Head of caudate nucleus (tissue), 42 donors: Measurements from ENCODE around the gene HSDL2.

ENCODE experiments used
- DNase-seq, 42 donors: peaks; one replicate each; pipeline versions ENCODE4 v3.0.0 to v3.0.0-alpha.2; 2020 to 2021; ENCODE audit warnings: mixed read lengths in 7 of 42
- intact Hi-C: fragments of 100-400 bp; cut with DNase I; formaldehyde crosslinking; loops from one replicate; pipeline ENCODE4 v1.15.0; 2022

The HSDL2 gene

DNA sequence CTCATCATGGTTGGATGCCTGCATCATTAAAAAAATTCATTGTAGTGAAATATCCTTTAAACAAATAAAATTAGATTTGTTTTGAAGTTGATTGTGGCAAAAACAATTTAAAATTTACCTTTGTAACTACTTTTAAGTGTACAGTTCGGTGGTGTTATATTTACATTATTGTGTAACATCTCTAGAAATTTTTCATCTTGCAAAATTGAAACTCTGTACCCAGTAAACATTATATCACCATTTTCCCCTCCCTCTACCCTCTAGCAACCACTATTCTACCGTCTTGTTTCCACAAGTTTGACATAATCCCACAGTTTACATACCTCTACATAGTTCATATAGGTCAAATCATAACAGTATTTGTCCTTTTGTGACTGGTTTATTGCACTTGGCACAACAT is 104.7 kb downstream of the HSDL2 start:
- intact Hi-C loops: loop anchor here (10.0 kb wide), 1 partner anchor 110 kb away; no protein-coding TSS in a partner anchor
- no peak for DNase-seq

DNA sequence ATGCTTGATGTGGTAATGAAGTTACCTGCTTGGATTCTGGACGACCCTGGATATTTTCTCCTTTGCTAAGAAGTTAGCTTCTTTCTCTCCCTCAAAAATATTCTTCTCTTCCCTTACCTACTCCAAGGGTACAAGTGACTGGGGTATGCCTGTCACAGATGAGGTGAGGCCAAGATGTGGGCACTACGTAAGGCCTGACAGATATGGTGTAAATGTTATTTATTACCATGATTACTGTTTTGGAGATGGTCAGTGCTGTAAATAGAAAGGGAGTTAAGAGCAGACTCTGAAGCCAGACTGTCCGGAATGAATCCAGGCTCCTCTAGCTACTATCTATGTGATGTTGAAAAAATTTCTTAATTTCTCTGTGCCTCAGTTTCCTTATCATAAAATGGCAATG is 105.7 kb downstream of the HSDL2 start:
- DNase-seq: no peak
- intact Hi-C loops: loop anchor here (10.0 kb wide), 1 partner anchor 111 kb away; no protein-coding TSS in a partner anchor

DNA sequence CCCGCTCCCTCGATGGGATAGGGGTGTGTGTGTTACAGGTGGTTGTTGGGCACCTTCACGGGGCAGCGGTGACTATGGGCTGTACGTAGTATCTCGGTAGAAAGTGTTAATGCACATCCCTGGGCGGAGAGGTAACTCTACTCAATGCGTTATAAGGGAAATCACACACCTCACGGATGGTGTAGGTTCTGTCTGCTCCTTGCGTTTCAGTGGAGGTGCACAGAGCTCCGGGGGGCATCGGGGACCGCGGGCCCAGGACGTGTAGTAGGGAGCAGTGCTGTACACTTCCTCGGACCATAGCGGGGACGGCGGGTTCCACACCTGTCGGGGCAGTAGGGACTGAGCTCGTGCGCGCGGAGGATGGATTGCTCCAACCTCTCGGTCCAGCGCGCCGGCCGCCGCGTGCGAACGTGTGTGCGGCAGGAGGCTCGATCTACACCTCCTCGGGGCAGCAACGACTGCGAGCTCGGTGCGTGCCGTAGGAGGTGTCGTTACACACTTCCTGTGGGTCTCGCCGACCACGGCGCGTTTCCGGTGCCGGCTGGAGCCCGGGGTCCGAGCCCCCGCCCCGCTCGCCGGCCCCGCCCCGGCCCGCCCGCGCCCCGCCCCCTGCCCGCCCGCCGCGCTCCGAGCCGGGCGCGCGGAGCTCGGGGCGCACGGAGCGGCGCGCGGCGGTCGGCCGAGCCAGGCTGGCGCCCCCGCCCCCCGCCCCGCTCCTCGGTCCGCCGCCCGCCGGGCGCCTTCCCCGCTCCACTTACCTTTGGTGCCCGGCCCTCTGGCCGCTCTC is 106.5 kb downstream of the HSDL2 start, which contains the start of gene KIAA1958:
Gene KIAA1958, plus strand, starts transcription at position 607 of the 787 bp plus-strand sequence. CDS start 87,254 bp downstream, outside the sequence.
- intact Hi-C loops: loop anchor here (10.0 kb wide), 1 partner anchor 112 kb away; no protein-coding TSS in a partner anchor

DNA sequence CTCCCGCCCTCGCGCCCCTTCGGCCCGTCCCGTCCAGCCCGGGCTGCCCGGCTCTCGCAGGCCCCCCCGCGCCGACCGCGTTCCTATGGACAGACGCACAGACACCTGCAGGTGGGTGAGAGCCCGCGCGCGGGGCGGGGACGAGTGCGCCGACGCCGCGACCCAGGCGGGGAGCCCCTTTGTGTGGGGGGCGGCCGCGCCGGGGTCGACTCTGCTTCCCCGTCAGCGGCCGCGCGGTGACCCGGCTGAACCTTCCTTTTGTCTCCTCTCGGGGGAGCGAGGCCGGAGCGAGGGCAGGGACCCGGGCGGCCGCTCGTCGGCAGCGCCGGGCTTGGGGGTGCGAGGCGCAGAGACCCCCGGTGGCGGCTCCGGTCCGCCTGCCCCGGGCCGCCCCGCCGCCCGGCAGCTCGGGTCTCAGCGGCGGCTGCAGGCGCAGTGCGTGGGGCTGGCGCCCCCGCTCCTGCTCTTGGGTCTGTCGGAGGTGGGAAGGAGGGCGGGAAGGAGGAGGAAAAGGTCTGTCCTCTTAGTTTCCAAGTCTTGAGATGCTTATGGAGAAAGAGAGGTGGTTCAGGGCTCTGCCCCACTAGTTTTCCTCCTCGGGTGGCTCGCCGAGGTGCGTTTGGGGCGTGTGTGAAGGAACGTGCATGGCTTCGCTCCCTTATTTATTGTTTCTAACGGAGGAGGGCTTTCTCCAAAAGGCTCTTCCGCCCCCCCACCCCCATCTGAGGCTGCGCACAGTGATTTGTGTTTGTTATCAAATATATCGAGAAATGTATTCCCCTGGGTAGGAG is 107.3 kb downstream of the HSDL2 start:
- intact Hi-C loops: loop anchor here (10.0 kb wide), 1 partner anchor 112 kb away; no protein-coding TSS in a partner anchor
- DNase-seq: peak in 41 of 42 donors; percentile 28 to 81 (median 57)

More for the DNA sequence above, 106.5 kb downstream of the HSDL2 start, which contains the start of gene KIAA1958:
- DNase-seq: peak; percentile 26 to 89 (median 78)

DNA sequence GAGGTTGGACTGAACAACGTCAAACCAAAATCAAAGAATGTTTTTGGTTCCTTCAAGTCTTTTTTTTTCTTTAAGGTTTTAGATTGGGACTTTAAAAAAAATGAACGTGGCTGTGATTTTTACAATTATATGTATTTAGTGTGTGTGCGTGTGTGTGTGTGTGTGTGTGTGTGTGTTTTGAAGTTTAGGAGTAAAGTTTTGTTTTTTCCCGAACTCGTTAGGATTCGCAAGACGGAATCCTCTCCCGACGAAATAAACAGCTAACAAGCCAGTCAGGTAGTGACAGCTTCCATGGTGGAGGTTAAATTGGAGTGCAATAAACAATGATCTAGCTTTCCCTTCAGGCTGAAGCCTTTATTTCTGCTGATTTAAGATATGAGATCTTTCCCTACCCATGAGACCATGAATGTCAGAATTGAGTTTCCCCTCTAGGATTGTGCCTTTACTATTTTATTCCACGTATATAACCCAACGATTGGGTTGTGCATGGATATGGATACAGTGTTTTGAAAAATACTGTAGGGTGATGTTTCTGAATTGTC is 108.0 kb downstream of the HSDL2 start:
- peak in 1 of 42 donors; percentile 24 for DNase-seq
- intact Hi-C loops: loop anchor here (10.0 kb wide), 1 partner anchor 113 kb away; no protein-coding TSS in a partner anchor

DNA sequence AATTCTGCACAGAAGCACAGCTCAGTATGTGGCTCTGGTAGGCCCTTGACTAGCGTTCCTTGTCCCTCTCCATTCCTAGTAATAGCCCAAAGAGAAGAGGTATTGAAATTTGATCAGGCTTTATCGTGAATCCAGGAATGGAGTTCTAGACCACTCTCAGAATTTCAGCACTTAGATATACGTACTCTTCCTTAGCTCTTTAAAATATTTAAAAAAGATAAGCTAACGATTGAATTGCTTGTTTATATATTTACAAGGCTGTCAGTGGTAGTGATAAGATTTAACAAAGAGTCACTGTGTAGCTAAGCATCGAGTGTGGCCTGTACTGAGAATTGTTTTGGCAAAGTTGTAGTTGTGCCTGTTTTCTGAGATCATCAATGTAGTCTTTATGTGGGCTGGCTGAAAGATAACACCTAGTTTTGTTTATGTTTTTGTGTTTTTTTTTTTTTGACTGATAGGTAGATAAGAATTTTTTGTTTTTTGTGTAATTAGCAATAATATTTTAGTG is 109.2 kb downstream of the HSDL2 start:
- intact Hi-C loops: loop anchor here (10.0 kb wide), 1 partner anchor 114 kb away; no protein-coding TSS in a partner anchor
- DNase-seq: peak in 2 of 42 donors; percentile 17 to 23

DNA sequence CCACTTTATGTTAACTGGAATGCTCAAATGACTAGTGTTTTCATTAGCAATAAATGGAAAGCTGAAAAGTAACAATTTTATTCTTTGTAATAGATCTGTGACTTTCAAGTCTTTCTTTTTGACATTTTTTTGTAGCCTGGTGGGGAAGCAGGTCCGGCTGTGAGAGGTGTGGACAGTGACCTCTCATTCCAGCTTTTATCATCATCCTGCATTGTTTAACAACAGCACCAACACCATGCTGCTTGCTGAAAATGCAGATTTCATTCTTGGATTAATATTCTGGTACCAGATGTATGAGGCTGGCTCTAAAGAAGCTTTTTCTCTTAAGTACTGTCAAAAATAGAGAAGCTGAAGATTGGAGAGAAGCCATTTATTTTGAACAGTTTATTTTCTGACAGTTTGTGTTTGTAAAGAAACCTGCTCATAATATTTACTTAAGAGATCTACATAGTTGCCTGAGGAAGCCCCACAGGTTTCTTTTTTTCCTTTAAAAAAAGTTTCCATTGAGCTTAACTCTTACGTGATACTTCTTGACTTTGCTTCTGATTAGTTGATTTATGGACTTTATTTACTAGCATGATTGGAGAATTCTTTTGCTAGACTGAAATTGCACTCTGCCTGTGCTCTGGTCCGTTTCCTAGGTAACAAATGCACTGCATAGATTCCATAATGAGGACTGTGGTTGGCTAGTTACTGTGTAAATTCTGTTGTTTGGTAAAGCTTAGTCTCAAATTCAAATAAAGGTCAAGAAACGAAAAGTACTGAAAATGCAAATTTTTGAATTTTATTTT is 110.2 kb downstream of the HSDL2 start:
- DNase-seq: no peak
- intact Hi-C loops: loop anchor here (10.0 kb wide), 1 partner anchor 115 kb away; no protein-coding TSS in a partner anchor

DNA sequence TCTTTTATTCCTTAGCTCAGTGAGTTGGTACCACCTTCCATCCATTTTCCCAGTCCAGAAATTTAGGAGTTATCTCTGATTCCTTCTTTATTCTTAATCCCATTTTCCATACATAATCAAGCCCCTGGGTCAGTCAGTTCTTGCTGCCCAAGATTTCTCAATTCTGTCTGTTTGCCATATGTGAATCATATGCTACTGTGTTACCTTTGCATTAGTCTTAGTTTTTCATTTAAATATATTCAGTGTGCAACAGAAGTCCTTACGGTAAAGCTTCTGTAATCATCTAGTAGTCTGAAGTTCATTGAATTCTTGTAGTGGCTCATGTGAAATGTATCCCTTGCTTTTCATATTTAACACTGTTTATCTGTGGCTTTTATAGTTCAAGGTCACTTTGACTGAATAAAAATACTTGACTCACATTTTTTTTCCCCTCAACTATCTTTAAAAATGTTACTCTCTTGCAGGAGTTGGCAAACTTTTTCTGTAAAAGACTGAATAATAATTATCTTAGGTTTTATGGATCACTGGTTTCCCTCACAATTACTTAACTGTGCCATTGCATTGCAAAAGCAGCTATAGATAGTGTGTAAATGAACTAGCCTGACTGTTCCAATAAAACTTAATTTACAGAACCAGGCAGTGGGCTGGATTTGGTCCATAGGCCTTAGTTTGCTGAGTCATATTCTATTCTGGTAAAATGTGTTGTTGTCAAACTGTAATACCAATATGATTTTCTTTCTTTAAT is 113.7 kb downstream of the HSDL2 start:
- intact Hi-C loops: no loop called here
- DNase-seq: no peak

DNA sequence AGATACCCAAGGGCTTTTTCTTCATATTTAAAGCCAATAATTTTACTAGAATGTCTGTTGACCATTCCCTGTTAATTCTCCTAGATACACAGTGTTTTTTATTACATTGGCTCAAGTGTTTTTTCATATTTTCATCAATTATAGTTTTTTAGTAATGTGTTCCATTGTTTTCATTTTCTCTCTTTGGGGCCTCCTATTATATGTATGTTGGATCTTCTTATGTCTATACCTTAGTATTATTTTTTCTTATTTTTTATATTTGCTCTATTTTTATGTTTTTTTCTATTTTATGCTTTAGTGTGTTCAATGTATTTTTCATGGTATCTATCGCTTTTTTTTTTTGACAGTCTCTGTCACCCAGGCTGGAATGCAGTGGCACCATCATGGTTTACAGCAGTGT is 114.2 kb downstream of the HSDL2 start:
- no peak for DNase-seq
- intact Hi-C loops: no loop called here

DNA sequence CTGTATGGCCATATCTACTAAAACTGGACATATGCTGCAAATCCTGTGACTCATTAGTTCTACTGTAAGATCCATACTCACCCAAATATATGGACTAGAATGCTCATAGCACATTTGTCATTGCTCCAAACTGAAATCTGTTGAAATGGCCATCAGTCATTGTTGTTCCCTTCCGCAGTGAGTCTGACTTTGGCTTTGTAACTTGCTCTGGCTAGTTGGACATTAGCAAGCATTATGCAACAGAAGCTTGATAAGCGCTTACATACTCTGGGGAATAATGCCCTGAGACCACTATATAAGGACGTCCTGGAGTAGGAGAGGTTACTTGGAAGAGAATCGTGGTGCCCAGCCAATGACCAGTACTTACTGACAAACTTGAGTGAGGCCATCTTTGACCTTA is 115.7 kb downstream of the HSDL2 start:
- intact Hi-C loops: no loop called here
- DNase-seq: no peak

DNA sequence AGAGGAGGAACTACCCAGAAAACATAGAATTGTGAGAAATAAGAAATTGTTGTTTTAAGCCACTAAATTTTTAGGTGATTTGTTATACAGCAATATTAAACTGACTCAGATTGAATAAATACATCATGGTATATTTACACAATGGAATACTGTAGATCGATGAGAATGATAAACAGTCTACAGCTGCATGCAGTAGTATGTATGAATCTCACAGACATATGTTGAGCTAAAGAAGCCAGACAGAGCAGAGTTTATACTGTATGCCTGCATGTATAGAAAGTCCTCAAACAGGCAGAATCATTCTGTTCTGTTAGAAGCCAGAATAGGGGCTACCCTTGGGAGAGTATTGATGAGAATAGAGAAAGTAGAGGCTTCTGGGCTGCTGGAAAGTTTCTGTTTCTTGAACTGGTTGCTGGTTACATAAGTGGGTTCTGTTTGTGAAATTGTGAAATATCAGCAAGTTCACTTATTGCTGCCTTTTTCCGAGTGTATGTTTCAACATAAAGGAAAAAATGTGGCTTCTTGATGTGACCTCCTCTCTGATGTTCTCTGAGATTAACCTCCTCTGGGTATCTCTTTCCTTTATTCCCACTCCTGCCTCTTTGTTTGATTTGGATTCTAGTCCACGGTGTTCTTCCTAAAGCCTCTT is 116.3 kb downstream of the HSDL2 start:
- intact Hi-C loops: no loop called here
- DNase-seq: no peak

DNA sequence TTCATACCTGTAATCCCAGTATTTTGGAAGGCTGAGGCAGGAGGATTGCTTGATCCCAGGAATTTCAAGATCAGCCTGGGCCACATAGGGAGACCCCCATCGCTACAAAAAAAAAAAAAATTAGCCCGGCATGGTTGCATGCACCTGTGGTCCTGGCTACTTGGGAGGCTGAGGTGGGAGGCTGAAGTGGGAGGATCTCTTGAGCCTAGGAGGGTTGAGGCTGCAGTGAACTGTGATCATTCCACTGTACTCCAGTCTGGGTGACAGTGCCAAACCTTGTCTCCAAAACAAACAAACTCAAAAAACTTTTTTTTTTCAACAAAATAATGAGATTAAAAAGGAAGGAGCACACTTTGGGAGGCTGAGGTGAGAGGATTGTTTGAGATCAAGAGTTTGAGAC is 120.9 kb downstream of the HSDL2 start:
- intact Hi-C loops: no loop called here
- DNase-seq: no peak

DNA sequence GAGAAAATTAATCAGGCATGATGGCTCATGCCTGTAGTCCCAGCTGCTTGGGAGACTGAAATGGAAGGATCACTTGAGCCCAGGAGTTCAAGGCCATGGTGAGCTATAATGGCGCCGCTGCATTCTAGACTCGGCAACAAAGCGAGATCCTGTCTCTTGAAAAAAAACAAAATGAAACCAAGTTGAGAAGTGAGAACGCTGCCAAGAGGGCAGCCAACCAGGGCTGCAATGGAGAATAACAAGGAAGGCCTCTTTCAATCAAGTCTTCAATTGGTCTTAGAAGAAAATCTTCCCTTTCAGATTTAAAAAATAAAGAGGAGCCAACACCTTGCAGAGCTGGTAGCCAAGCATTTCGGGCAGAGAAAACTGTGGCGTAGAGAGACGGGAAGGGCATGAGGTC is 121.4 kb downstream of the HSDL2 start:
- intact Hi-C loops: no loop called here
- DNase-seq: peak in 2 of 42 donors; percentile 41 to 49

DNA sequence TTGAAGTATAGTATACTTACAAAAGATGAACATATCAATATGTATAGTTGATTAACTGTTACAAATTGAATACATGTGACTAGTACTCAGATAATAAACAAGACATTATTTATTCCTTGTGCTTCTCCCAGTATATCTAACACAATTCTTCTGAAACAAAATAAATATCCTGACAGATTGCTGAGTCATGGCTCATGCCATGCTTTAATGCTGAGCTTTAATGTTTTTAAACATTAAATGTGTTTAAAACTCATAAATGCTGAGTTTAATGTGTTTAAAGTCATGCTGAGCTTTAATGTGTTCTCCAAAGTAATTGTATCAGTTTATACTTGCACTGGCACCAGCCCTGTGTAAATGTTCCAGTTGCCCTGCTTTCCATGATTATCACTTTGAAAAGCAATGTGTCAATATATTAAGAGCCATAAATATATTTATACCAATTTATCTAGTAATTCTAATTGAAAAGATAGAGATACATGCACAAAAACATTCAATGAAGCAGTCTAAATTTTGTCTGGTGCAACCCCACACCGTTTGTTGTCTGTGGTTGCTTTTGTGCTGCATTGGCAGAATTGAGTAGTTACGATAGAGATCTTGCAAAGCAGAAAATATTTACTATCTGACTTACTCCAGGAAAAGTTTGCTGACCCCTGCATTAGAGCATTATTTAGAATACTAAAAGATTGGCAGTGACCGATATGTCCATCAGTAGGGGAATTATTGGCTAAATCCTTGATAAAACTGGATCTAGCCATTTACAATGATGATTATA is 122.5 kb downstream of the HSDL2 start:
- intact Hi-C loops: no loop called here
- no peak for DNase-seq

DNA sequence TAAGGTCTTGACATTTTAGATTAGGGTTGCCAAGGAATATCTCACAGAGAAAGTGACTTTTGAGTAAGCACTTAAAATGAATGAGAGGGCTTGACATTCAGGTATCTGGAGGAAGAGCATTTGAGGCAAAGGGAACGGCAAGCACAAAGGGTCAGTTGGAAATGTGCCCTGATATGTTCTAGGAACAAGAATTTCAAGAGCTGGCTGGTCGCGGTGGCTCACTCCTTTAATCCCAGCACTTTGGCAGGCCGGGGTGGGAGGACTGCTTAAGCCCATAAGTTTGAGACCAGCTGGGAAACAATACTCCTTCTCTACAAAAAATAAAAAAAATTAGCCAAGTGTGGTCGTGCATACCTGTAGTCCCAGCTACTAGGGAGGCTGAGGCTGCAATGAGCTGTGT is 123.3 kb downstream of the HSDL2 start:
- DNase-seq: peak in 7 of 42 donors; percentile 8 to 58 (median 28)
- intact Hi-C loops: no loop called here

DNA sequence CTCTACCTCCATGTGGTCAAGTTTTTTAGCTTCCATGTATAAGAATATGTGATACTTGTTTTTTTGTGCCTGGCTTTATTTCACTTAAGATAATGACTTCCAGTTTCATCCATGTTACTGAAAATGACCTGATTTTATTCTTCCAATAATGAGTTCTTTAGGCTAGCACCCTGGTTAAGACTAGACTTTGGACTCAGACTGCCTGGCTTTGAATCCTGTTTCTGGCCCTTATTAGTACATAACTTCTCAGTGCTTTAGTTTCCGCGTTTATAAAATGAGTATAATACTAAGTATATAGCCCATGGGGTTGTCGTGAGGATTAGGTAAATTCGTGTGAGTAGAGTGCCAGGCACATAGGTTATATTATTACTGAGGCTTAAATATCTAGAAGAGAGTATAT is 125.2 kb downstream of the HSDL2 start:
- intact Hi-C loops: no loop called here
- DNase-seq: no peak
